Amniotic stem cell (primary cell): ENCODE measurements around the gene NPC1L1.
"Not testable (repeated sequence)": the region's sequence is repeated elsewhere in the genome, so short reads cannot be mapped to it uniquely, and the experiment has no call there.

ENCODE experiments used
- DNase-seq: peaks from one replicate; lab custom pipeline; 2025; lab: John Stamatoyannopoulos, UW

NPC1L1 gene

DNA sequence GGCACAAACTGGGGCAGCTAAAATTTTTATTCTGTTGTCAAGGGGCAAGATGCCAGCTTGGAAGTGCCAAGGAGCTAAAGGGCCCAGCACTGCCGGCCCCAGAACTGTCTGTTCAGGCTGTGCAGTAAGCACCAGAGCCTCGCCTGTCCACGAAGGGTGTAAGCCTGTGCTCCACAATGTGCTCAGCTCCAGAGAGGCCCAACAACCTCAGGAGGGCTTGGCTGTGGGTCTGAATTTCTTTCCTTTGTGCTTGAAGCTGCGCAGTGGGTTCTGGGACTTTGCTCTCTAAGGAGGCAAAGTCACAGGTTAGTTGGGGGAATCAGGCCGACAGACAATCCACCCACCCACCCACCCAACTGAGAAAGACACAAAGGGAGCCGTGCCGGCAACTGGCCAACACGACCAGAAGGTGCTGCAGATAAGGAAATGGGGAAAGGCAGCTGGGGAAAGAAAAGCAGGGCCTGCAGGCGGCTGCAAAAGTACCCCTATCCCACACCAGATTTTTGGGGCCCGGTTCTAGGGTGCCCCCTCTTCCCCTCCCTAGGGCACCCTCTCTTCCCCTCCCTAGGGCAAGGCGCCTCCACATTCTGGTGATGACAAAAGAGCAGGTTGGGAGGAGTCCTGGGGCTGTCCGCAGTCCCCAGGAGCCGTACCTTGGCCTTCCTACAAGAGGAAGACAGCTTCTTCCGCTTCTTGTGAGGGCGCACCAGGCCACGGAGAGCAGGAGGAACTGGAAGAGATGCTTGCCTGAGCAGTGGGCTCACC is 24.8 kb upstream of the NPC1L1 start:
- no peak for DNase-seq

- peak; percentile 8 for DNase-seq
These were observed 24.1 kb upstream of the NPC1L1 start for GRCh38 chr7:44565097-44565794.

GRCh38 chr7:44564606-44565005 is 23.5 kb upstream of the NPC1L1 start:
- no peak for DNase-seq

DNA sequence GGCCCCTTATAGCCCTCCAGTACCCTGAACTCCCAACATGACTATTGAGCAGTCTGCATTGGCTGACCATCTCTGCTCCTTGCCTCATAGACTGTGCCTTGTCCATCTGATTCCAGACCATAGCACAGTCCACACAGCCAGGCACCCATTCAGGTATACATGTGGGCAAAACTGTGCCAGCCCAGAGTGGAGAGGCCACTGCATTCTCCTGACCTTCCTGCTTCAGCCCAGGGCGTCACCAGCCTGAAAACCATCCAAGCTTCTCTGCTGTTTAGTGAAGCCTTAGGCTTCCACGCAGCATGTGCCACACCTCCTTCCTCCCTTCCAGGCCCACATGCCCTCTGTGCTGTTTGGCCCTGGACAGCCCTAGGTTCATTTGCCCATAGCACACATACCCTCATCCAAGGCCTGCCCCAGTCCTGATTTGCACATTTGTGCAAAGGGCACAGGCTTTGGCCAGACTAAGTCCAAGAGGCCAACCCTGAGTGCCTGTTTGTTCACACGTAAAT is 22.1 kb upstream of the NPC1L1 start:
- DNase-seq: no peak

GRCh38 chr7:44562622-44562962 is 21.5 kb upstream of the NPC1L1 start:
- DNase-seq: not testable (repeated sequence)

DNA sequence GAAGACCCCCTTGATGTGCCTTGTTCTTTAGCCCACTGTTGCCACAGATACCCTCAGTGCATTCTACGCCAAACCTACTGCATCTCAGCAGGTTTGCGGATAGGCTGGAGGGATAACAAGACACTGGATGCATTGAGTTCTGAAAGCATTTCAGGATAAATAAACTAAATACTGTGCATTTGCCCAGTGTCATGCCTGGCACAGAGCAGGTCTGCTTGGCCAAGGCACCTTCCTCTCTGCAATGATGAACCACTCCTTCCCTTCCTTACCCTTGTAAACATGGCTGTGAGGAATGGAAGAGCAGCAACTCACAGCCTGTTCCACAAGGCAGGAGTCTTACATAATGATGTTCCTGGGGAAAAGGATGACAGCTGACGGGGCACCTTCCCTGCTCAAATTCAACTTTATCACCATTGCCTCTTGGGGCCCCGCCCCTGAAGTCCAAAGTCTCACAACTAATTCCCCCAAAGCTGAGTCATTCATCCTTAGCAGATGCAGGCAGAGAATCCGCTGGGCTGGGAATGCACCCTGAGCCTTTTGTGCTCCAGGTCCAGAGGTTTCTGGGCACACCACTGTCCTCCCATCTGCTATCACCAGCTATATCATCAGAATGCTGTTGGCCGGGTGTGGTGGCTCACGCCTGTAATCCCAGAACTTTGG is 21.0 kb upstream of the NPC1L1 start:
- peak; percentile 45 for DNase-seq

DNA sequence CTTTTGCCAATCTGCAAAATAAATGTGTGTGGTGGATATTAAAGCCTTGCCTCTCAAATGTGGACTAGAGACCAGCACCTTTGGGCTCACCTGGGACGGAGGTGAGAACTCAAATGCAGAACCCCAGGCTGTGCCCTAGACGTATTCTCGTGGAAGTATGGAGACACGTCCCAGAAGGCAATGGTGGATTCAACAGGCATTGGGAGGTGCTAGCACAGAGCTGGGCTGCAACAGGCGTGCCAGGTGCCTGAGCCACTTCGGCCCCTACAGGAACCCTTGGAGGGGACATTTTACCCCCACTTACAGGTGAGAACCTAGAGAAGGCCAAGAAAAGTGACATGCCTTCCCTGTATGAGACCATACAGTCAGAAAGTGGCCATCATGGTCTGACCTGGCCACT is 20.4 kb upstream of the NPC1L1 start:
- DNase-seq: no peak

DNA sequence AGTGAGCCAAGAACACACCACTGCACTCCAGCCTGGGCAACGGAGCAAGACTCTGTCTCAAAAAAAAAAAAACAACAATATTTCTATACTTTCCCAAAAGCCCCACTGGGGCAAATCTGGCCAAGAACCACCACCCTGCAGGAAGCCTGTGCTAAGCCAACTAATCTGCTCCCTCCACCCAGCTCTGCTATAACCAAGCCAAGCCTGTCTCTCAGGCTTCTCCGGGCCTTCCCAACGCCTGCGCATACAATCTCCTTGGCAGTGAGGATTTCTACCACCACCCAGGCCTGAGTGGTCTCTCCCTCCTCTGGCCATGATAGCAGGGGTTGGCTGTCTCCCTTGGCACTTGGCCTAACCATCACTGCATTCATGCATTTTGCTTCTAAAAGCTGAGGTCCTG is 18.4 kb upstream of the NPC1L1 start:
- no peak for DNase-seq

DNA sequence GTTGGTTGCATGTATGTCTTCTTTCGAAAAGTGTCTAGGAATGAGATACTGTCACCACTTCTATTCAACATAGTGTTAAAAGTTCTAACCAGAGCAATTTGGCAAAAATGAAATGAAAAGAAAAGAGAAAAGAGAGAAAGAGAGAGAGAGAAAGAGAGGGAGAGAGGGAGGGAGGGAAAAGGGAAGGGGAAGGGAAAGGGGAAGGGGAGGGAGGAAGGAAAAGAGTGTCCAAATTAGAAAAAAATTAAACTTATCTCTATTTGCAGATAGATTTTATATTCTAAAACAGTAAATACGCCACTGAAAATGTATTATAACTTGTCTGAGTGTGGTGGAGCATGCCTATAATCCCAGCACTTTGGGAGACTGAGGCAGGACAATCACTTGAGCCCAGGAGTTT is 16.4 kb upstream of the NPC1L1 start:
- no peak for DNase-seq

GRCh38 chr7:44555350-44555749 is 14.2 kb upstream of the NPC1L1 start:
- no peak for DNase-seq

DNA sequence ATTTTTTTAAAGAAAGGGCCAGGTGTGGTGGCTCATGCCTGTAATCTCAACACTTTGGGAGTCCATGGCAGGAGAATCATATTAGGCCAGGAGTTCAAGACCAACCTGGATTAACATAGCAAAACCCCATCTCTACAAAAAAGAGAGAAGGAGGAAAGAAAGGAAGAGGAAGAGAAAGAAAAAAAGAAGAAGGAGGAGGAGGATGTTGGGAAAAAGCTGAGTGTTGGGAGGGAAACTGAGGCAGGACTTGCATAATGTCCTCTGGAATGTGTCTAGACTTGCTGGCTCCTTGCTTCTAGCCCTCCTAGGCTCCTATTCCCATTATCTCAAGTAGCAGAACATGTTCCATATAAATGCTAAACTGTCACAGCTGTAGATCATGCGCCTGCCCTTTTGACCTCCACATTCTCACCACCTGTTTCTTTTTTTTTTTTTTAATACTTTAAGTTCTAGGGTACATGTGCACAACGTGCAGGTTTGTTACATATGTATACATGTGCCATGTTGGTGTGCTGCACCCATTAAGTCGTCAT is 11.4 kb upstream of the NPC1L1 start:
- not testable (repeated sequence) for DNase-seq

DNA sequence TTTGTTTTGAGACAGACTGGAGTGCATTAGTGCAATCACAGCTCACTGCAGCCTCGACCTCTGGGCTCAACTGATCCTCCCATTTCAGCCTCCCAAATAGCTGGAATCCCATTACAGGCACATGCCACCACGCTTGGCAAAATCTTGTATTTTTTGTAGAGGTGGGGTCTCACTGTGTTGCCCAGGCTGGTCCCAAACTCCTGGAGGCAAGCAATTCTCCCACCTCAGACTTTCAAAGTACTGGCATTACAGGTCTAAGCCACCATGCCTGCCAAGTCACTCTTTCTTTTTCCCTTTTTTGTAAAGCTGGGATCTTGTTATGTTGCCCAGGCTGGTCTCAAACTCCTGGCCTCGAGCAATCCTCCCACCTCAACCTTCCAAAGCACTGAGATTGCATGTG is 8.3 kb upstream of the NPC1L1 start:
- no peak for DNase-seq

- DNase-seq: no peak
These were observed 7.8 kb upstream of the NPC1L1 start for GRCh38 chr7:44548893-44549292.

- no peak for DNase-seq
These were observed 6.6 kb upstream of the NPC1L1 start for GRCh38 chr7:44547536-44548231.

DNA sequence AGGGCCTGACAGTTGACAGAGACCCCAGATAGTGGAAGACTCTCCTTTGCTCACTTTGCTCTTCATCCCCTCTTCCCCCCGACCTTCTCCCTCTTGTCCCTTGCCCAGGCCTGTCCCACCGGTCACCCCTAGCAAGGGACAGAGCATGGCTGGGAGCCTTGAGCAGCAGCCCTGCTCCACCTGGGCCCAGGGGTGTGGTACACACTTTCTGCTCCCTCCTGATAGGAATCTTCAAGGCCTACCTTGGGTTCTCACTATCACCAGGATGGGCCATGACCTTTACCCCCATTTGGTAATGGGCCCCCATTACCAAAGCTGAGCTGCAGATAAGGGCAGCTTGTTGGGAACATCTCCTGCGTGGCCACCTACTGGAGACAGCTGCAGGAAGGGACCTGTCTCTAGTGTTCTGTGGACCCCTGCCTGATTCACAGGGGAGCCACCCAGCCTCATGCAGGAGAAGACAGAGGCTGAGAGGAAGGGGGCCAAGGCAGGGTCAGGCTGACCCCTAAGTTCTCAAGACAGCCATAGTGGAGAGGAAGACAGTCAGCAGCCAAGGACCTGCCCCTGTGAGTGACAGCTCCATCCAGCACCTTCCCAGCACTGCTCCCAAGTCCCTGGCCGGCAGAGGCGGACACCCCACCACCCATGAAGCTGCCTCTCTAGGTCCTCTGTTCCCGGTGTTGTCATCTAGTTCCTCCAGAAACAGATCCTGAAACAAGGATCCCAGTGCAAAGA is 913 bp upstream of the NPC1L1 start:
- DNase-seq: no peak

DNA sequence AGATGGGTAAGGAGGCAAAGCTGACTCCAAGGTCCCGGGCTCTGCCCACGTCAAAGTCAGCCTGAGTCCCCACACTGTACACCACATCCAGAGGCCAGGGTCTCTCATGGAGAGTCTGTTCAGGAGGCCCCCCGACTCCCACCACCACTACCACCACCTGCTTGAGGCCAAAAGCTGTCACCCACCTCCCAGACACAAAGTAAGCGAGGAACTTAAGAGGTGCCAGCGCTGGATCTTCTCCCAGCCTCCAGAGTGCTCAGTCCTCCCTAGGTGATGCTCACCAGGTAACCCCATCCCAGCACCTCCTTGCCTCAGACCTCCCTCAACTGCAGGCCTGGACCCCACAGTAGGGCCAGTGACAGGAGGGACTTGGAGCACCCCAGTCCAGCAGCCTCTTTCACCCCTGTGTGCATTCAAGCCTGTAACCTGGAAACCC is 520 bp downstream of the NPC1L1 start:
- no peak for DNase-seq

DNA sequence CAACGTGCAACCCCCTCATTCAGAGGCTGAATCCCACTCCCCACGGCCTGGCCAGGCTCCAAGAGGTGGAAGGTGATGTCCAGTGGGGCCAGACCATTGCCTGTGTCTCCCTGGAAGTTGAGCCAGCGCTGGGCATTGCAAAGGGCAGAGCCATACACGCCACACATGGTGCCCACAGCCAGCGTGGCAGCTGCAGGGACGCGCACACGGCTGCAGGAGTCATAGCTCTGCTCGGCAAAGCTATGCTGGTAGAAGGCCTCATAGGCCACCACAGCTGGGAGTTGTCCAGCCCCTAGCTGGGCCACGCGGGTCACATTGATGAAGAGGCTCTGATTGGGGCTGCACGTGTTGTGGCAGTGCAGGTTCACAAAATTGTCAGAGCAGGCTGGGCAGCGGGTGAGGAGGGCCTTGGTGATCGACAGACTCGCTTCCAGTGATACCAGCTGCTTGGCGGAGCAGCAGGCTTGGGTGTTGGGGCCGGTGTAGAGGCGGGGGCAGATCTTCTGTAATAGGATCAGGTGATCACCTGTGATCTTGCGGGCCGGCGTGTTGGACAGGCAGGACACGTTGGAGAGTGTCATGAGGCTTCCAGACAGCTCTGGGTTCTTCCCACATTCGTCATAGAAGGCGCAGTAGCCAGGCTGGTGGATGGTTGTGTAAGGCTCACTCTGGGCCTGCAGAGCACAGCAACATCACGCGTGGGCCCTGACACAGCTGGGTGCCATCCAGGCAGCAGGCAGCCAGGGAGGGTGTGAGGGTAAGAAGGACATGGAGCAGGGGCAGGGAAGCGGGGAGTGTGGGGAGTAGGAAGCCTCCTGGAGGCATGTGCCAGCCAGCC is 1.2 kb downstream of the NPC1L1 start:
- DNase-seq: no peak

DNA sequence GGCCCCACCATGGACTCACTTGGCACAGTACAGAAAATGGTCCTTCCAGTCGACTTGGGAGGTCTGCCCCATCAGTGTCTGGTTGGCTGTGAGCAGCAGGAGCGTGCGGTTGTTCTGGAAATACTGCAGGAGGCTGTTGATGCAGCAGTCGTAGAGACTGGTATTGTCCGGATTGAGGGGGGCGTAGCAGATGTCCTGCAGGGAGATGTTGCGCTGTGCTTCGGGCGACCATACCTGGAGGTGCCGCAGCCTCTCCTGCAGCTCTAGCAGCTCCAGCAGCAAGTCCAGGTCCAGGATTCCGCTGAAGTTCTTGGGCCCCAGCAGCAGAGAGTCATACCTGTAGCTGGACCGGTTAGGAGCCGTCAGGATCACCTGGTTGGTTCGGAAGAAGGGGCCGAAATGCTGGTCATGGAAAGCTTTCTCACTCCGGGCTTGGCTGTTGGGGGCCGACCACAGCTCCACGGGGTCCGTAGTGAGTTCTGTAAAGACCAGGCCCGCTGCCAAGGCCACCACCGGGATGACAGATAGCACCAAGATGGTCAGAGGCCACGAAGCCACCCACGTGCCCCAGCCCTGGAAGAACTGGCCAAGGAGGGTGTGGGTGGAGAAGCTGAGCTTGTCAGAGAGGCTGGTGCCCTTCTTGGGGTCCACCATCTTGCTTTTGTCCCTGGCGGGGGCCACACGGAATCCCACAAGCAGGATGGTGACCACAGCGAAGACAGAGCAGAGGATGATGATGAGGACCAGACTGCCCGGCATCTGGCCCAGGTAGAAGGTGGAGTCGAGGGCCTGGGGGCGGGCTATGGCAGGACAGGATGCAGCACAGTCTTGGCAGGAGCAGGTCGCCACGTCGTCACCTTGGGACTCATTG is 2.1 kb downstream of the NPC1L1 start:
- no peak for DNase-seq

GRCh38 chr7:44538093-44538797 is 2.9 kb downstream of the NPC1L1 start:
- DNase-seq: no peak
